Hematopoietic multipotent progenitor cell treated with erythropoietin and hydrocortisone succinate and interleukin-3 and kit ligand, for 8 days (in vitro differentiated cells): ENCODE results near the gene KLHL8.
"Not testable (repeated sequence)": the region's sequence is repeated elsewhere in the genome, so short reads cannot be mapped to it uniquely, and the experiment has no call there.

Source experiments
- DNase-seq: peaks from one replicate; pipeline ENCODE4 v3.0.0-alpha.2; 2015

Gene KLHL8

GRCh38 chr4:87225936-87226335, 5.5 kb upstream of the KLHL8 start:
- DNase-seq: no peak

- no peak for DNase-seq
These were observed 3.9 kb upstream of the KLHL8 start for GRCh38 chr4:87224141-87224923.

GRCh38 chr4:87219632-87220093, 755 bp downstream of the KLHL8 start:
- DNase-seq: peak; percentile 60

- DNase-seq: not testable (repeated sequence)
These were observed 3.1 kb downstream of the KLHL8 start for GRCh38 chr4:87217235-87217763.

DNA sequence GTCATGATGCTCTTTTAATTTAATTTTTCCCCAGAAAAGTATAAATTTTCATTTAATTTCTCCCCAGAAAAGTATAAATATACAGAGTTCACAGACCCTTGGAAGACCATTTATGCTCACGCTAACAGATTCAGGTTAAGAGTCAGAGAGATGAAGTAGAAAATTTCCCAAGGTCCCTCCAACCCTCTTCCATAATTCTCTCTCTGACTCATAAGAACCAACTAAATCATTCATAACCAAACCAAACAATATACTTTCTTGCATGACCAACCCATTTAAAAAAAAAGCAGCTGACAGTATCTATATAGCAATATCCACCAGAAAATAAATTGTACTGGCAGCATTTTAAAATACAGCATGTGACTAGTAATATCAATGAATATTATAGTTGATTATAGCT, 3.9 kb downstream of the KLHL8 start:
- no peak for DNase-seq

DNA sequence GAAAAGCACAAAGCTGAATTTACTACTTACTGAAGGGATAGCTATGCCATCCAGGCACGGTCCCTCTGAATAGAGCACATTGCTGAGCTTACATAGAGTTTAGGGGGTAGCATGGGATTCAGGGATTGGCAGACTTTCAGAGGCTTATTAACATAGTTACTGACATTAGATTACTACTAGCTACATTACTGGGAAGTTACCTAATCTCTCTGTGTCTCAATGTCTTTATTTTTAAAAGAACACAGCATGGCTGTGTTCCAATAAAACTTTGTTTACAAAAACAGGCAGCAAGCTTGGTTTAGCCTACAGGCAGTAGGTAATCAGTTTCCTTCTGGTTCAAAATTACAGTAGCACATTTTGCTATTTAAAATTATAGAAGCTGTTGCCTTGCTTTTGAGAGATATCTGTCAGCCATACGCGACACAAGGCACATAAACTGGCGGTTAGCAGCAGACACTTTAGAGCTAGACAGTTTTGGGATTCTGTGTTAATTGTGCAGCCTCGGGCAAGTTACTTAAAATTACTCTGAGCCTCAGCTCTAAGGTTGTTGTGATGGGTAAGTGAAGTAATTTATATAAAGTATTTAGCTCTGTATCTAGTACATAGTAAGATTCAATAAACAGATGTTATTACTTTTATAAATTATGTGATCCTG, 6.9 kb downstream of the KLHL8 start:
- DNase-seq: peak; percentile 27

GRCh38 chr4:87211249-87211952, 9.0 kb downstream of the KLHL8 start:
- no peak for DNase-seq

DNA sequence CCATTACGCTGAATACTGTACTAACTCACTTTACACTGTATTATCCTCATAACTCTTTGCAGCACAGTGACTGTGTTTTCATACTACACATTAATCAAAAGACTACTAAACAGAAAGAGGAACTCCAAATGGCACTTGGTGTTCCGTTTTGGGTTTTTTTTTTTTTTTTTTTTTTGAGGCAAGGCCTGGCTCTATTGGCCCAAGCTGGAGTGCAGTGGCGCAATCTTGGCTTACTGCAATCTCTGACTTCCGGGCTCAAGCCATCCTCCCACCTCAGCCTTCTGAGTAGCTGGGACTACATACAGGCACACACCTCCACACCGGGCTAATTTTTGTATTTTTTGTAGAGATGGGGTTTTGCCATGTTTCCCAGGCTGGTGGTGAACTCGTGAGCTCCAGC, 10.7 kb downstream of the KLHL8 start:
- DNase-seq: peak; percentile 55

GRCh38 chr4:87209182-87209581, 11.2 kb downstream of the KLHL8 start:
- no peak for DNase-seq

- no peak for DNase-seq
These were observed 15.9 kb downstream of the KLHL8 start for GRCh38 chr4:87204559-87204958.

DNA sequence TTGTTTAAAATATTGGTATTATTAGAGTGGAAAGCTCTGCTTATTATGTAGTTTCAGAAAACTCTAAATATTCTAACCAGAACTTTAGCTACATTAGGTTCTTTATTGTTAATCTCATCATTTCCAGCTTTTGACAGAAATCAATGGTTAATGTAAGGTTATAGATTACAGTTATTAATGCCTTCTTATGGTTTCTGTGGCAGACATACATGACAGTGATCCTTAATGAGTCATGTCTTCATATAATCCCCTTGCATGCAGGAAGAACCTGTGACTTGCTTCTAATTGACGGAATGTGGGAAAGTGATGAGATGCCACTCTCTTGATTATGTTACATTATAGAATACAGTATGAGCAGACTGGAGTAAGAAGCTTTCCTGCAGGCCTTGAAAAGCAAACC, 23.5 kb downstream of the KLHL8 start:
- DNase-seq: no peak

DNA sequence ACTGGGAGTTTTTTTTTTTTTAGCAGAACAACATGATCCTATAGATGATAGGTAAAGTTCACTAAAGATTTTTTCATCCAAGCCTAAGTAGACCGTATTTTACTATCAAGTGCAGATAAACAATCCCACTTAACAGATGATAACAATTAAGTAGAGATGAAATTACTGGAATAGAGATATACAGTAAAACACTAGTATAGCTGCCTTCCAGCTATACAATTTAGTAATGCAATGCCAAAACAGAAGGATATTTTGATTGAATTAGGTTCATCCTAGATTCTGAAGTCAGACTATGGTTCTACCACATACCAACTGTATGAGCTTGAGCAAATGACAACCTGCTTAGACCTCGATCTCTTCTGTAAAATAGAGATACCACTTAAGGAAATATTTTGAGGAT, 24.3 kb downstream of the KLHL8 start:
- no peak for DNase-seq

DNA sequence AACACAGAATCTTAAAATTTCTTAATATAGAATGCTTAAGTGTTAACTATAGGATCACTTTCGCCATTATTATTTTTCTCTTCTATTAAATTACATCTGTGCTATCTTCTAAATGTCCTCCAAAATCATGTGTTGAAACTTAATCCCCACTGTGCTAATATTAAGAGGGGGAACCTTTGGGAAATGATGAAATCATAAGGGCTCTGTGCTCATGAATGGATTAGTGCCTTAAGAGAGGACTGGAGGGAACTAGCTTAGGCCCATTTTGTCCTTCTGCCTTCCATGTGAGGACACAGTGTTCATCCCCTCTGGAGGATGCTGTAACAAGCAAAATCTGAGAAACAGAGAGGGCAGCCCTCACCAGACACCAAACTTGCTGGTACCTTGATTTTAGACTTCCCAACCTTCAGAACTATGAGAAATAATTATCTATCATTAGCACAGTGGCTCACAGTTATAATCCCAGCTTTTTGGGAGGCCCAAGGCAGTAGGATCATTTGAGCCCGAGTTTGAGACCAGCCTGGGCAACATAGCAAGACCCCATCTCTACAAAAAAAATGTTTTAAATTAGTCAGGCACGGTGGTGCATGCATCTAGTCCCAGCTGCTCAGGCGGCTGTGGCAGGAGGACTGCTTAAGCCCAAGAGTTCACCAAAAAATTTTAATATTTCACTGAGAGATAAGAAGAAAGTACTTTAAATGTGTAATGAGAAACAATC, 26.3 kb downstream of the KLHL8 start:
- DNase-seq: no peak

DNA sequence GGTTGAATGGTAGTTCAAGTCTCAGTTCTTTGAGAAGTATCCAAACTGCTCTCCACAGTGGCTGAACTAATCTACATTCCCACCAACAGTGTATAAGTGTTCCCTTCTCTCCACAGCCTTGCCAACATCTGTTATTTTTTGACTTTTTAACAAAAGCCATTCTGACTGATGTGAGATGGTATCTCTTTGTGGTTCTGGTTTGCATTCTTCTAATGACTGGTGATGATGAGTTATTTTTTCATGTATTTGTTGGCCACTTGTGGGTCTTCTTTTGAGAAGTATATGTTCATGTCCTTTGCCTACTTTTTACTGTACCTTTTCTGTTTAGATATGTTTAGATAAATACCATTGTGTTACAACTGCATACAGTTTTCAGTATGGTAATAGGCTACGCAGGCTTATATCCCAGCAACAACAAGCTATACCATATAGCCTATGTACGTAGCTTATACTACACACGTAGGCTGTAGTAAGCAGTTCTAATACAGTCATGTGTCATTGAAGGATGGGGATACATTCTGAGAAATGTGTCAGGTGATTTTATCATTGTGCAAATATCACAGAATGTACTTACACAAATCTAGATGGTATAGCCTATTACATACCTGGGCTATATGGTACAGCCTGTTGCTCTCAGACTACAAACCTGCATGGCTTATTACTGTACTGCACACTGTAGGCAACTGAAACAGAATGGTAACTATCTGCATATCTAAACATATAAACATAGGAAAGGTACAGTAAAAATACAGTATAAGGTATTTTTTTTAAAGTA, 28.1 kb downstream of the KLHL8 start:
- DNase-seq: no peak

DNA sequence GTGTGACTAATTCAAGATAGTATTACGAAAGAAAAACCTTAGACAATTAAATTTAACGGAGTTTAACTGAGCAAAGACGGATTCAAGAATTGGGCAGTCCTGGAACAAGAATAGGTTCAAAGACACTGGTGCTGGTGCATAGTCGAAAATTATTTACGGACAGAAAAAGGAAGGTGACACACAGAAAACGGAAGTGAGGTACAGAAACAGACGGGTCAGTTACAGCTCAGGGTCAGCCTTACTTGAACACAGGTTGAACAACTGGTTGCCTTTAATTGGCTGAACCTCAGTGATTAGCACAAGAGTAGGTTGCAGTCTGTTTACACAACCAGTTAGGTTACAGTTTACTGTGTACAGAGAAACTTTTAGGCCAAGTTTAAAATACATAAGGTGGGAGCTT, 31.5 kb downstream of the KLHL8 start:
- DNase-seq: no peak

DNA sequence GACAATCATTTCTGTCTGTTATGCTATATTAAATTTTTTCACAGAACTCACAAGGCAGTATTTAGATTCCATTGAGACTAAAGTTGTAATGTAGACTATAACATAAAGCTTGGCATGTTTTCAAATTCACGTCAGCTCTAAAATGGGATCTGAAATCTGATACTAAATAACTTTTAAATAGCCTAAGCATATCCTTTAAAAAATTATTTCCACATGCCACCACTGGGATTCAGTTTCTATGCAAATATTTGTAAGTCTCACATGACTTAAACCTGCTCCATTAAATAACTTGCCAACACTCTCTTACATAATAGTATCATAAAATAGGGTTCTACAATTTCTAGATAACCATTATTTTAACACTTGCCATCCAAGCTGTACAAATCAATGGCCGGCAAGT, 32.4 kb downstream of the KLHL8 start:
- no peak for DNase-seq

GRCh38 chr4:87185146-87185870, 35.1 kb downstream of the KLHL8 start:
- DNase-seq: no peak

DNA sequence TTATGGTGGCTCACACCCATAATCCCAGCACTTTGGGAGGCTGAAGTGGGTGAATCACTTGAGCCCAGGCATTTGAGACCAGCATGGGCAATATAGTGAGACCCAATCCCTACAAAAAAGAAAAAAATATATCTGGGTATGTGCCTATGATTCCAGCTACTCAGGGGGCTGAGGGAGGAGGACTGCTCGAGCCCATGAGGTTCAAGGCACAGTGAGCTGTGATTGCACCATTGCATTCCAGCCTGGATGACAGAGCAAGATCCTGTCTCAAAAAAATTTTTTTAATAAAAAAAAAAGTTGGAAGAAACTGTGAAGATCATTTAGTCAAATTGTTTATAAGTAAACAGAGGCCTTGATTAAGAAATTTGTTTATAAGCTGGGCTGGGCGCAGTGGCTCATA, 39.7 kb downstream of the KLHL8 start:
- no peak for DNase-seq

DNA sequence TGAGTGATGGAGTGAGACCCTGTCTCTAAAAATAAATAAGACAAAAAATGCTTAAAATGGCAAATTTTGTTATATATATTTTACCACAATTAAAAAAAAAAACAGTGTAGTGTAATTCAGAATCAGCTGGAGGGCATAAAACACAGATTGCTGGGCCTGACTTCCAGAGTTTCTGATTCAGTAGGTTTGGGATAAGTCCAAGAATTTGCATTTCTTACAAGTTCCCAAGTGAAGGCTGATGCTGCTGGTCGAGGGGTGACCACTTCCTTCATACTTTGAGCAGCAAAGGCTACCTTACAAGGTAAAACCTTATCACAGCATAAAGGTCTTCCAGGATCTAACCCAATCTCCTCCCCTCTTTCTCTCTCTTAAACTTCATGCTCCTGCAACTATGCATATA, 40.7 kb downstream of the KLHL8 start:
- DNase-seq: no peak

GRCh38 chr4:87174672-87175071, 45.7 kb downstream of the KLHL8 start:
- DNase-seq: no peak

GRCh38 chr4:87171944-87172343, 48.5 kb downstream of the KLHL8 start:
- DNase-seq: no peak
